Endothelial cell of umbilical vein (primary cell): ENCODE data around the gene JMJD6. TPM values are rescaled to one million over a fixed set of nuclear protein-coding genes. Genes with fewer than 3 reads are reported as not detected.

Experiments used
- BruUV-seq: library from RNA; stranded (reverse); fragments of 400-500 nt; replicated peaks from 2 replicates; lab custom pipeline; 2021; lab: Mats Ljungman, UMichigan
- CTCF ChIA-PET: fragments of 300-600, 350-600 bp; sonication (Branson Sonifier 250); formaldehyde crosslinking; loops from one replicate; lab custom pipeline; 2021; ENCODE audit warnings: antibody characterized with exemption, inconsistent platforms; lab: Charles Lee
- POLR2A ChIA-PET: fragments of 300-600, 350-600 bp; sonication (Branson Sonifier 250); formaldehyde crosslinking; loops from one replicate; lab custom pipeline; 2021; ENCODE audit warnings: antibody characterized with exemption, inconsistent platforms; lab: Charles Lee
- DNase-seq: peaks from one replicate; pipeline ENCODE4 v3.0.0-alpha.2; 2011; ENCODE audit warnings: low read depth, low spot score
- FAIRE-seq: peaks from 2 replicates; lab custom pipeline; 2011; peaks lifted over from hg19 to GRCh38; lab: Jason Lieb, UNC
- H2AFZ ChIP-seq: 2 replicates; pipeline ENCODE4 v1.6.0; 2012; ENCODE audit warnings: low read depth, low read length, control low read depth, inconsistent platforms
- H3K27ac ChIP-seq: 2 replicates; pipeline ENCODE4 v1.5.1; 2011; ENCODE audit warnings: low read depth, mild to moderate bottlenecking, control low read depth, low read length, moderate library complexity; ENCODE audit not compliant: insufficient read depth
- H3K27me3 ChIP-seq, 2 experiments: 2 replicates each; pipeline versions ENCODE4 v1.6.0 to v1.6.1; 2011; ENCODE audit warnings: low read length in 2 of 2, mixed read lengths in 1 of 2; ENCODE audit not compliant: control insufficient read depth in 2 of 2, insufficient read depth in 2 of 2
- H3K36me3 ChIP-seq, 2 experiments: 2 replicates in 1 of 2; 3 replicates in 1 of 2; pipeline ENCODE4 v1.5.1; 2011; ENCODE audit warnings: low read length in 2 of 2, mild to moderate bottlenecking in 1 of 2, moderate library complexity in 1 of 2; ENCODE audit not compliant: control insufficient read depth in 2 of 2, insufficient read depth in 2 of 2; ENCODE audit errors: extremely low read depth in 1 of 2
- H3K4me1 ChIP-seq: 3 replicates; pipeline ENCODE4 v1.5.1; 2011; ENCODE audit warnings: mild to moderate bottlenecking, low read length; ENCODE audit not compliant: control insufficient read depth, insufficient read depth; ENCODE audit errors: extremely low read depth
- H3K4me2 ChIP-seq: 2 replicates; pipeline ENCODE4 v1.6.1; 2011; ENCODE audit warnings: low read length, control low read depth, mixed read lengths; ENCODE audit not compliant: insufficient read depth
- H3K4me3 ChIP-seq, 3 experiments: fragments of 200-600 bp in 1 of 3; sonication (generic), shearing (Covaris generic) in 1 of 3; replicated peaks in 1 of 3; 2 replicates each; pipeline ENCODE4 v1.5.1; 2011 to 2016; ENCODE audit warnings: control low read depth in 3 of 3, low read length in 3 of 3, mild to moderate bottlenecking in 2 of 3, inconsistent platforms in 1 of 3, low read depth in 1 of 3, moderate library complexity in 1 of 3; ENCODE audit not compliant: insufficient read depth in 1 of 3
- H3K79me2 ChIP-seq: 2 replicates; pipeline ENCODE4 v1.6.0; 2012; ENCODE audit warnings: low read length, inconsistent platforms; ENCODE audit not compliant: control insufficient read depth, insufficient read depth
- H3K9ac ChIP-seq: replicated peaks from 2 replicates; pipeline ENCODE3; 2011; ENCODE audit warnings: low read length, control low read depth; ENCODE audit not compliant: insufficient read depth; ENCODE audit errors: extremely low read depth
- H3K9me1 ChIP-seq: replicated peaks from 3 replicates; pipeline ENCODE4 v1.6.0; 2011; ENCODE audit warnings: mild to moderate bottlenecking, low read length; ENCODE audit not compliant: control insufficient read depth, insufficient read depth; ENCODE audit errors: extremely low read depth
- H3K9me3 ChIP-seq: replicated peaks from 2 replicates; pipeline ENCODE4 v1.5.1; 2012; ENCODE audit warnings: low read length, inconsistent platforms; ENCODE audit not compliant: control insufficient read depth, insufficient read depth
- H4K20me1 ChIP-seq: replicated peaks from 2 replicates; pipeline ENCODE3; 2011; ENCODE audit warnings: mild to moderate bottlenecking, low read length; ENCODE audit not compliant: control insufficient read depth, insufficient read depth; ENCODE audit errors: extremely low read depth
- EZH2 ChIP-seq: IDR thresholded peaks from 2 replicates; pipeline ENCODE4 v1.6.1; 2012; ENCODE audit warnings: borderline replicate concordance, low read depth, mild to moderate bottlenecking, moderate library complexity, low read length, inconsistent platforms; ENCODE audit not compliant: severe bottlenecking
- FOS ChIP-seq: IDR thresholded peaks from 2 replicates; pipeline ENCODE4 v1.6.1; 2011; ENCODE audit warnings: mild to moderate bottlenecking, low read length, moderate library complexity, borderline replicate concordance; ENCODE audit not compliant: insufficient read depth
- GATA2 ChIP-seq: IDR thresholded peaks from 2 replicates; pipeline ENCODE4 v1.7.0; 2011; ENCODE audit warnings: low read depth, mild to moderate bottlenecking, moderate library complexity, mixed read lengths, low read length; ENCODE audit not compliant: insufficient read length, insufficient read depth
- JUN ChIP-seq: IDR thresholded peaks from 2 replicates; pipeline ENCODE4 v1.6.1; 2011; ENCODE audit warnings: borderline replicate concordance, low read depth; ENCODE audit not compliant: insufficient read length, insufficient read depth
- MYC ChIP-seq: IDR thresholded peaks from one replicate; pipeline ENCODE4 v1.6.1; 2011; ENCODE audit warnings: mild to moderate bottlenecking, low read depth, low read length
- POLR2A ChIP-seq: IDR thresholded peaks from 2 replicates; pipeline ENCODE4 v1.6.1; 2012; ENCODE audit warnings: low read depth, mild to moderate bottlenecking, control low read depth, low read length
- POLR2AphosphoS5 ChIP-seq: IDR thresholded peaks from 2 replicates; pipeline ENCODE4 v1.6.1; 2012; ENCODE audit warnings: low read depth, mild to moderate bottlenecking, control low read depth, low read length, moderate library complexity; ENCODE audit not compliant: insufficient read depth
- dilution Hi-C: fragments of 300-500 bp; cut with MboI; formaldehyde crosslinking; loops from one replicate; pipeline ENCODE4 v1.15.0; 2019; ENCODE audit warnings: low sequenced_read_pairs; ENCODE audit not compliant: extremely low pct_ligation_motif_present
- intact Hi-C: fragments of 100-400 bp; cut with micrococcal nuclease; formaldehyde crosslinking; loops from one replicate; pipeline ENCODE4 v1.10.0; 2022
- polyA plus RNA-seq, 4 experiments: library from polyadenylated mRNA; depleted of rRNA in 3 of 4; stranded (reverse) in 3 of 4; unstranded in 1 of 4; fragments of >200 nt; gene quantifications; 2 replicates each; pipeline versions ENCODE4 v1.2.1 to v1.2.3, GENCODE V29; 2011 to 2012; ENCODE audit warnings: missing spikeins in 1 of 4
- total RNA-seq: library from RNA; stranded (reverse); gene quantifications from 2 replicates; pipeline ENCODE4 v1.2.3, GENCODE V29; 2021
- TF ChIP-seq, protein P1 (sequence below), 2 donors: IDR thresholded peaks; 1 replicate in 1 of 2; 2 replicates in 1 of 2; pipeline ENCODE4 v1.5.1; 2011; ENCODE audit warnings: low read length in 2 of 2, mild to moderate bottlenecking in 2 of 2, moderate library complexity in 2 of 2, control low read depth in 1 of 2, inconsistent platforms in 1 of 2, low read depth in 1 of 2; ENCODE audit not compliant: insufficient read depth in 1 of 2; ENCODE audit errors: extremely low read depth in 1 of 2
- TF ChIP-seq, protein P2 (sequence below): IDR thresholded peaks from 2 replicates; pipeline ENCODE4 v1.6.1; 2011; ENCODE audit not compliant: insufficient read depth, insufficient read length

Gene JMJD6
- total and polyA plus RNA-seq, 2 donors (not counting 3 experiments of a cell fraction or from before 2014, with no cell fraction given): 19.8 to 36.6 TPM

DNA sequence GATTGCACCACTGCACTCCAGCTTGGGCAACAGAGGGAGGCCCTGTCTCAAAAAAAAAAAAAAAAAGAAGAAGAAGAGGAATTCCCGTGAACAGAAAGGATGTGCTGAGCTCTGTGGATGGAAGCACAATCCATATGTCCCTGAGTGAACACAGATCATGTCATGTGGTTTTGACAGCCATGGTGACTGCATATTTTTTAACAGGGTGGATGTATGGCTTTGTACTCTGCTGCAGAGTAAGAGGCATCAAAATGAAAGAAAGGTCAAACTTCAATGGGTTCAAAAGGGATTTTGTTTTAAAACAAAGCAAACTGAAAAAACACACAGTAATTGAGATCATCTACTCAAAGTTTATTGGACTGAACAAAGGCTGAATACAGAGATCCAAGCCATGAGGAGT lies 47.2 kb downstream of the JMJD6 start:
- Histone ChIP-seq H3K36me3 (peaks cover 0 to 4% of the 10 kb centered on the region in 2 experiments), H3K9me1 (no peaks in the 10 kb centered on the region), H3K4me2 (no peak overlapping the region), H2AFZ (no peak overlapping the region), H3K27me3 (no peaks in the 10 kb centered on the region), H3K9me3 (no peaks in the 10 kb centered on the region), H3K79me2 (no peaks in the 10 kb centered on the region), H3K4me3 (no peak overlapping the region), H3K4me1 (no peaks in the 10 kb centered on the region), H4K20me1 (no peaks in the 10 kb centered on the region), H3K9ac (no peak overlapping the region), H3K27ac (no peak overlapping the region)
- dilution Hi-C loops (no loop called here), intact Hi-C loops (no loop called here)
- ChIA-PET POLR2A (no interaction called here), CTCF (no interaction called here)
- no TSS peak for BruUV-seq
- no peak for DNase-seq
- TF ChIP-seq, protein P1, sequence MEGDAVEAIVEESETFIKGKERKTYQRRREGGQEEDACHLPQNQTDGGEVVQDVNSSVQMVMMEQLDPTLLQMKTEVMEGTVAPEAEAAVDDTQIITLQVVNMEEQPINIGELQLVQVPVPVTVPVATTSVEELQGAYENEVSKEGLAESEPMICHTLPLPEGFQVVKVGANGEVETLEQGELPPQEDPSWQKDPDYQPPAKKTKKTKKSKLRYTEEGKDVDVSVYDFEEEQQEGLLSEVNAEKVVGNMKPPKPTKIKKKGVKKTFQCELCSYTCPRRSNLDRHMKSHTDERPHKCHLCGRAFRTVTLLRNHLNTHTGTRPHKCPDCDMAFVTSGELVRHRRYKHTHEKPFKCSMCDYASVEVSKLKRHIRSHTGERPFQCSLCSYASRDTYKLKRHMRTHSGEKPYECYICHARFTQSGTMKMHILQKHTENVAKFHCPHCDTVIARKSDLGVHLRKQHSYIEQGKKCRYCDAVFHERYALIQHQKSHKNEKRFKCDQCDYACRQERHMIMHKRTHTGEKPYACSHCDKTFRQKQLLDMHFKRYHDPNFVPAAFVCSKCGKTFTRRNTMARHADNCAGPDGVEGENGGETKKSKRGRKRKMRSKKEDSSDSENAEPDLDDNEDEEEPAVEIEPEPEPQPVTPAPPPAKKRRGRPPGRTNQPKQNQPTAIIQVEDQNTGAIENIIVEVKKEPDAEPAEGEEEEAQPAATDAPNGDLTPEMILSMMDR (IDR thresholded peaks at IDR 0.05; ENCODE audit: extremely low read depth in 1 of 2, insufficient read depth in 1 of 2, low read depth in 1 of 2, low read length in 2 of 2): no peak
- TF ChIP-seq GATA2: no peak
- no peak for TF ChIP-seq MYC
- TF ChIP-seq, protein P2, sequence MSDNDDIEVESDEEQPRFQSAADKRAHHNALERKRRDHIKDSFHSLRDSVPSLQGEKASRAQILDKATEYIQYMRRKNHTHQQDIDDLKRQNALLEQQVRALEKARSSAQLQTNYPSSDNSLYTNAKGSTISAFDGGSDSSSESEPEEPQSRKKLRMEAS: no peak
- TF ChIP-seq JUN: no peak
- no peak for TF ChIP-seq POLR2AphosphoS5
- TF ChIP-seq FOS: no peak
- no peak for TF ChIP-seq POLR2A
- no peak for TF ChIP-seq EZH2
- FAIRE-seq: no peak
